HUDEP-2 (cell line): Measurements from ENCODE around the gene CRYL1.

ENCODE experiments used
- DNase-seq, 76 experiments: peaks; one replicate each; lab custom pipeline; 2025; ENCODE audit not compliant: unreplicated experiment in 76 of 76; lab: John Stamatoyannopoulos, UW

CRYL1 gene

GRCh38 chr13:20428666-20429644 lies 96.7 kb downstream of the CRYL1 start:
- no peak for DNase-seq

DNA sequence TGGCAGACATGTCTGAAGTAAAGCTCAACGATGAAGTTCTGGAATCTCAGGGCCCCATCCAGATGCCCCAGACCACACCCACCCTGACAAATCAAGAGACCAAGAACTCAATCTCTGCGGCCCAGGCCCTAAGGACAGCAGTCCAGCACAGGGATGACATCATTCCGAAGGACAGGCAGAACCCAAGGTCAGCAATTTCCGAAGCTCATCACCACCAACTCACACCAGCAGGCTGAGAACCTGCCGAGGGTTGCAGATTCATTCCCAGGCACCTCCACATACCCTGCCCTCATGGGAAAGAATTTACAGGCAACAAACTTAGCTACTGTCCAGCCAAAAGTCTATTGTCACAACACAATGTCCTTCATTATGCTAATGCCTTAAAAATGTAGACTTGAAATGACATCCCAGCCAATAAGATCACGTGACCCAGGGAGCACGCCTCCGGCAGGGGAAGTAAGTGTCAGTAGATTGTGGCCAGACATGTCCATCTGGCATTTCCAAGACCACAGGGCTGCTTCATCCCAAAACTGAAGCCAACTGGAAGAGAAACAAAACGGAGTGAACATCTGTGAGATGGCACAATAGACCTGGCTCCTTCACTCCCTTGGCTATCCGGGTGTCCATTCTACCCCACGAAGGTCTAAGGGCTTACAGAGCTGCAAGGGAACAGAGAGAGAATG lies 98.8 kb downstream of the CRYL1 start:
- DNase-seq, result no peak

- no peak for DNase-seq
Measured at GRCh38 chr13:20425819-20426219, 99.8 kb downstream of the CRYL1 start.

DNA sequence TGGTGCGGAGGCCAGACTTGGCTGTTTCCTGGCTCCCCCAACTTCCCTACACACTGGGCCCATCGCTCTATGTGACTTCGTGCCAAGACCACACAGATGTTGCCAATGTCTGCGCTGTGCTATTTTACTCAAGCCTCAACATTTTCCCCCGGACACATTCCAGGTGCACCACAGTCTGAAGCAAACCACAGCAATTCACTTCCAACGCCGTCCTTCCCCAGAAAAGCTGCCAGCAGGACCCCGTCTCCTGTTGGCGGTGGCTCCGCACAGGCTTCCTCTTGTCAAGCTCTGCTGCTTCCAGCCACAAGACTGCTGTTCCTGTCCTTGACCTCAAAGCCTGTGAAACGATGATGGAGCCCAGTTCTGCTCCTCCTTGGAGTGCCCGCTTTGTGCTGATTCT lies 100.7 kb downstream of the CRYL1 start:
- no peak for DNase-seq

DNA sequence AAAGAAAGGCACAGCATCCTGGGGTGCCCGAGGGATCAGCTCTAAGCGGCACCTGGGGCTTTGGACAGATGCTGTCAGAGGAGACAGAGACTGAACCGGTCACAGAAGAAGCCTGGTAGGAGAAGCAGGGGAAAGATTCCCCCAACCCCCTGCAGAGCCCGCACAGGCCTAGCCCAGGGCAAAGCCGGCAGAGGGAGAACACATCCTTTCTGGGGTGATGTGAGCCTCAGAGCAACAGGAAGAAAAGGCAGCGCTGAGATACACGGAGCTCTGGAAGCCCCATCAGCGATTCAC lies 101.2 kb downstream of the CRYL1 start:
- no peak for DNase-seq

DNA sequence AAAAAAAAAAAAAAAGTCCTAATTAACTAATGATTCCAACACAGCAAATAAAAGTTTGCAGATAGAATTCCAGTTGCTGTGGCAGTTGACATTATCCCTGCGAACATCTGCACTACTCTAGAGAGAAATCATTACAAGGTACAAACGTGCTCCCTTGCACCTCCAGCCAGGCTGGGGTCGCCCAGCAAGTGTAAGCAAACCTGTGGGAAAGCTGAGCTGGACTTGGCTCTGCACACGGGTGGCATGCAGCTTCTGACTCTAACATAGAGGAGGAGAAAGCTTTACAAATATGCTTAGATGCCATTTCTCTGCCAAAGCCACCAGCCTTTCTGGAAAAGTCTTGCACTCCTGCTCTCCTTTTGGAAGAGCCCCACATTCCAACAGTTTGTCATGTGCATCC lies 103.3 kb downstream of the CRYL1 start:
- no peak for DNase-seq

DNA sequence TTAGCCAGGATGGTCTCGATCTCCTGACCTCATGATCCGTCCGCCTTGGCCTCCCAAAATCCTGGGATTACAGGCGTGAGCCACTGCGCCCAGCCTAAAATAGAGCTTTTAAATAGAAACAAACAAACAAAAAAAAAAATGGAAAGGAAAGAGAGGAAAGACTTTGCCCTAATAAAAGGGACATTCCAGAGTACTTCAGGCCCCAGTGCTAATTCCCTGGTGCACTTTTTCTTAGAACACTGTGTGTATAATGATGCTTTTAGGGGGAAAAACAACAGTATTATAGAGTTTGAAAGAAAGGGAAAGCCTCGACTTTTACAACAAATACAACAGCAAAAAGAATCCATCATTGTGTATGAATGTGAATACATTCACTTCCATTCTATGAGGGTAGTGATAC lies 104.7 kb downstream of the CRYL1 start:
- DNase-seq, result no peak

GRCh38 chr13:20418953-20419352 lies 106.7 kb downstream of the CRYL1 start:
- no peak for DNase-seq

GRCh38 chr13:20416223-20416745 lies 109.4 kb downstream of the CRYL1 start:
- no peak for DNase-seq

DNA sequence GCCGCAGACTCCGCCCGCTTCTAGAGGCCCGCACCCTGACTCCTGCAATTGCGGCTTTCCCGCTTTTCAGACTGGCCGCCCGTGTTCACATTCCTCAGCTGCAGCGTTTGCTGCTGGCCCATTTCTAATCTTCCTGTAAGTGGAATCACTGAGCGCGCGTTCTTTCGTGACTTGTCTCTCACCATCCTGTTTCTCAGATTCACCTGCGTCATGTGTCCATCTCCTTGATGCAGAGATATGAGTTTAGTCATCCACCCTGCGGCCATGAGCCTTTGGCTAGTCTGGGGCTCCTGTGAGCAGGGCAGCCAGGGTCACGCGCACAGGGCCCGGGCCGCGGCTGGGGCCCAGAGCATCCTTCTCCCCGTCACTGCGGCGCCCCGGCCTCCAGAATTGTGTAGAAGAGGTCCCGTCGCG lies 110.0 kb downstream of the CRYL1 start:
- DNase-seq, result no peak

DNA sequence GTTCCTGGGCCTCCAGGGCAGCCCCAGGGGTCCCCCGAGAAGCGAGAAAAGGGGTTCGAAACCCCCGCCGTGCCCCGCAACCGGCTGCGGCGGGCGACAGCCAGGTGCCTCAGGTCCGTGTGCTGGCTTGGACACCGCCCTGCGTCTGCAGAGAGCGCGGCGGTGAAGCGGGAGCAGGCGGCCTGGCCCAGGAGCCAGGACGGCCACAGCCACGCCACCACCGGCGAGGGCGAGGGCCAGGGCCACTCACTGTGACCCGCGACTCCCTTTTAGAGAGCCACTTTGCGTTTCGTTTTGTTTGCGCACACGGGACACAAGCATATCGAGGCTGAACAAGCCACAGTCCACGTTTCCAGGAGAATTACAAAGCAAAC lies 110.4 kb downstream of the CRYL1 start:
- DNase-seq, result no peak

DNA sequence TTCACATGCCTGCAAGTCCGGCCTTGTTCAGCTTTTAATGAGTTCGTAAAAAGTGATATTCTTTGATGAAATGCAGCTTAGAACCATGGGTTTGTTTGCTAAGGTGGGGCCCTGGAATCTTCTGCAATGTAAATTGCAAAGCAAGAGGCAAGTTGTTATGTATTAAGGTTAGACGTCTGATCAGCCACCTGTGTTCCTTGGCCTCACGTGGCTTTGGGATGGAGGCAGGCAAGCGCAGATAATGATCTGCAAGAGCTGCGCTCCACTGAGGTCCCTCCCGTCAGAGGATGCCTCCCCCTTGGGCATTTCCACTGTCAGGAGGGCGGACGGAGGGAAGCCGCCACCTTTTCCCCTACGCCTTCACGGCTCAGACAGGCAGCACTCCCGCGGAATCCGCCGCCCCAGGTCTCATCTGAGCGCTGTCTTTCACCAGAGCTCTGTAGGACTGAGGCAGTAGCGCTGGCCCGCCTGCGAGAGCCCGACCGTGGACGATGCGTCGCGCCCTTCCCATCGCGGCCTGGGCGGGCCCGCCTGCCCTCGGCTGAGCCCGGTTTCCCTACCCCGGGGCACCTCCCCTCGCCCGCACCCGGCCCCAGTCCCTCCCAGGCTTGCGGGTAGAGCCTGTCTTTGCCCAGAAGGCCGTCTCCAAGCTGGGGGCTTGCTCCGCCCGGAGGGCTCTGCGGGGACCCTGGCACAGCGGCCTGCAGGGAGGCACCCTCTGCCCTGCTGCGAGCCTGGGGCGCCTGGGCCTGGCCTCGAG lies 110.9 kb downstream of the CRYL1 start:
- no peak for DNase-seq

DNA sequence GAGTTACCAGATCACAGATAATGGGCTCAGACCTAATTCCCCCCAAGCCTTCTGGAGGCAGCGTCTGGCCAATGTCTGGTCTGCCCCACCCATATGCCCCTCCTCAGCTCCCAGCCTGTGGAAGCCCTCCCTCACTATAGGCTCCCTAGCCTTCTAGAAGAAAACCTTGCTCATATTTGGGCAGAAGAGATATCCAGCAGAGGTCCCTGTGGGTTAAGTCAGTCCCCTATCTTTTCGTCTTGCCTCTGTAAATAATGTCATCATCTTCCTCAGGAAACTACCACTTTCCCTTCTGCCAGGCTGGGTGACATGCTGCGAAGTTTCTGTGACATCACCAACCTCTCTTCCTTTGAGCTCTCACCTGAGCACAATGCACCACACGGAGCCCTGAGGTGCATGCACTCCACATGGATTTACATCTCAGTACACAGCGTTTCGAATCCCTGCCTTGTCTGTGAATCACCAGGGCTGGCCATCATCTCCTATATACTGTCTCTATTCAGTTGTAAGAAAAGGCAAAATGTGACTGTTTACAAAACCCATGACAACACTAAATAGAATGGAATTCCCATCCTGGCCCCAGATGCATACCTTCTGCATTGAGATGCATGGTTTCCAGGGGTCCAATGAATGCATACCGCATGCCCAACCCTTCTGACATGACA lies 112.8 kb downstream of the CRYL1 start:
- no peak for DNase-seq

DNA sequence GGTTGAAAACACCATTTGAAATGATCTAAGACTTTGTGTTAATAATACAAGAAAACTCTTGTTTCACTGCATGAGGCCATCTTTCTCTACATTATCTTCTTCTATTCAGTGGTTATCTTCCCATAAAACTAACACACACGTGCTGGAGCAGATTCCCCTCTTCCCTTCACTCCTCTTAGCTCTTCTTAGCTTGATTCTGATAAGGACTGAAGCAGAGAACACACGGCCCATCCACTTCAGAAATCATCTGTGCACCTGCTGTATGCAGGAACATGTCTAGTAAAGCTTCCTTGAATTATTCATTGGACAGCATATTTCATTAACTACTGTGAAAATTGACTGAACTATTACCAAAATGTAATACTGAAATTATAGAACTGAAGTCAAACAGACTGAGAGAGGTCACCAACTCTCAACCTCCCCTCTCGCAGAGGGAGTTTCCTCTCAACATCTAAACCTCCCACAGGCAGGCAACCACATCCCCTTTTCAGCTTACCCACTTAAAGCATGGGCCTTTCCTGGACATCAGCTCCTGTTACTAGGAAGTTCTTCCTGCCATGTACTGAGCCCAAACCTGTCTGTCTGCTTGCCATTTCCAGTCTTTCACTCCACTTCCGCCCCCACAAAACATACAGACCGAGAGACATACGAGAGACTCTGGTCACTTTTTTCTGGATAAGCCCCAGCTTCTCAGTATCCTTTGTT lies 113.9 kb downstream of the CRYL1 start:
- DNase-seq, result peak in 1 of 76 experiments; percentile 7

DNA sequence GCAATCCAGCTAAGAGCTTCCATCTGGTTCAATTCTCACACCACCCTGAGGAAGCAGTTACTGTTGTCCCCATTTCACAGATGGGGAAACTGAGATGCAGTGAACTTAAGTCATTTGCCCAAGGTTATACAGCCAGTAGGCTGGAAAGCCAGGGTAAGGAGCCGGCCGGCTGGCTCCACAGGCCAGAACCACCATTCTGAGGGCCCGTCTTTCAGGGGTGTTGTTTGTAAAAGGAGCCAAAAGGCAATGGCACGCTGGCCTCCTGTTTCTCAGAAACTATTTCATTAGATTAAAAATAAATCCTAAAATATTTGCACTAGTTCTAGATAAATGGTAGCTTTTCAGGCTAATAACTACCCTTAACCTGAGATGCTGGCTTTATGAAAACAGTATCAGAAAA lies 114.9 kb downstream of the CRYL1 start:
- DNase-seq, result no peak

DNA sequence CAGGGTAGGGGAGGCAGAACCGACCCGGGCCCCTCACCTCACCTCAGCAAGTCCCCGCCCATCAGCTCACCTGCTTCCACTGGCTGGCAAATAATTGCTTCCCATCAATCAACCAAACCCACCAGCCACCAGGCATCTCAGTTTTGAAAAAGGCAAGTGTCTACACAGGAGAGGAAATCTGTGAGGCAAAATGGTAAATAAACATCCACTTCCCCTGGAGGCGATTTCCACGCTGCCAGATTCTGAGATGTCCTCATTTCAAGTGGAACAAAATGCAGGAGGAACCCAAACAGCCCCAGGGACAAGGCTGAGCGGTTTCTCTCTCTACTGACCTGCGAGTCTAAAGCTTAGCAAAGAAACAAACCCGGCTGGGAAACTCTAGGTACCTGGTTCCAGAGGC lies 117.5 kb downstream of the CRYL1 start:
- no peak for DNase-seq

- no peak for DNase-seq
Measured at GRCh38 chr13:20407759-20408158, 117.9 kb downstream of the CRYL1 start.

DNA sequence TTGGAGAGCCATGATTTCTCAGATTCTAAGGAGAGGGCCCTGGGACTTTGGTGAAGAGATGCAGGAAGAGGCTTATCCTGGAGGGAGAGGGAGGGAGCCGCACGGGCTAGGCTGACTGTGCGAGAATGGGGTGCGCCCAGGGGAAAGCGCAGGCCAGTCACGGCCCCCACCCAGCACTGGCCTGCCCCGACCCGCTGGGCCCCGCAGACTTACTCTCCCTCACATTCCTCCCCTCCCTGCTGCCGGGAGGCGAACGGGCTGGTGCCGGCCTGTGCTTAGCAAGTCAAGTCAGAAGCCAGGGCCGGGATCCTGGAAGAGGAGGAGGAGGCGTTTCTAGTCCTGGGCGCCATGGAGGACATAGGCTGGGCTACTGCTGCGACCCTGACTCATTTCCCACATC lies 120.0 kb downstream of the CRYL1 start:
- no peak for DNase-seq

DNA sequence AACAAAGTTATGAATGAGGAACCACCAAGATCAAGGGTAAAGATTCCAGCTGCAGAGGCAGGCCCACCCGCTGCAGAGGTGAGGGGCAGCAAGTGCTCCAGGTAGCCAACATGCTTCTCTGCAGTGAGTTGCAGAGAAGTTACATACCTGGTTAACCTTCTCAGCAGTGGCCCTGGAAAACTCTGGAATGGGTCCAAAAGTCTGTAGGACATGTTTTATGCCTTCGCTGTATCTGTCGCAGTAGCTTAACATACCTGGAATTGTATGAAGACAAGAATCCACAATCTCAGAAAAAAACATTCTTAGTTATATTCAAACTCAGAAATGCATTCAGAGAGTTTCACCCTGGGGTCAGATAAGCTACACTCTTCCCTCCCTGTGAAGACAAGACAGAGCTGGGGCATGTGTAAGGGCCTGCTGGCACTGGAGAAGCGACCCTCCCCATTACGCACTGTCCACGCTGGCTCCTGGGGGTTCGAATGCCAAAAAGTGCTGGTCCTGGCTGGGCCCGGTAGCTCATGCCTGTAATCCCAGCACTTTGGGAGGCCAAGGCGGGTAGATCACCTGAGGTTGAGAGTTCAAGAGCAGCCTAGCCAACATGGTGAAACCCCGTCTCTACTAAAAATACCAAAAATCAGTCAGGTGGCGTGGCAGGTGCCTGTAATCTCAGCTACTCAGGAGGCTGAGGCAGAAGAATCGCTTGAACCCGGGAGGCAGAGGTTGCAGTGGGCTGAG lies 121.0 kb downstream of the CRYL1 start:
- DNase-seq, result no peak
